NCI-H460 (cell line): ENCODE results near the gene ONECUT1. TPM values are rescaled to one million over a fixed set of nuclear protein-coding genes. Genes with fewer than 3 reads are reported as not detected.
"Not testable (repeated sequence)": the region's sequence is repeated elsewhere in the genome, so short reads cannot be mapped to it uniquely, and the experiment has no call there.

Experiments
- DNase-seq: peaks from one replicate; pipeline ENCODE4 v3.0.0-alpha.2; 2016; ENCODE audit warnings: low read depth; ENCODE audit errors: extremely low read depth
- polyA plus RNA-seq: library from polyadenylated mRNA; depleted of rRNA; stranded (reverse); fragments of >200 nt; gene quantifications from 2 replicates; pipeline ENCODE4 v1.2.3, GENCODE V29; 2014; cell fraction: nucleus; rRNA removed
- total RNA-seq: library from RNA; depleted of rRNA; stranded (reverse); fragments of >200 nt; shearing (Covaris generic); gene quantifications from 2 replicates; pipeline ENCODE4 v1.2.3, GENCODE V29; 2014; rRNA removed

Gene ONECUT1
- 0.61 and 1.1 TPM in 2 replicates for total RNA-seq
- 2.3 TPM in 1 of 2 replicates, not detected in the other for polyA plus RNA-seq

DNA sequence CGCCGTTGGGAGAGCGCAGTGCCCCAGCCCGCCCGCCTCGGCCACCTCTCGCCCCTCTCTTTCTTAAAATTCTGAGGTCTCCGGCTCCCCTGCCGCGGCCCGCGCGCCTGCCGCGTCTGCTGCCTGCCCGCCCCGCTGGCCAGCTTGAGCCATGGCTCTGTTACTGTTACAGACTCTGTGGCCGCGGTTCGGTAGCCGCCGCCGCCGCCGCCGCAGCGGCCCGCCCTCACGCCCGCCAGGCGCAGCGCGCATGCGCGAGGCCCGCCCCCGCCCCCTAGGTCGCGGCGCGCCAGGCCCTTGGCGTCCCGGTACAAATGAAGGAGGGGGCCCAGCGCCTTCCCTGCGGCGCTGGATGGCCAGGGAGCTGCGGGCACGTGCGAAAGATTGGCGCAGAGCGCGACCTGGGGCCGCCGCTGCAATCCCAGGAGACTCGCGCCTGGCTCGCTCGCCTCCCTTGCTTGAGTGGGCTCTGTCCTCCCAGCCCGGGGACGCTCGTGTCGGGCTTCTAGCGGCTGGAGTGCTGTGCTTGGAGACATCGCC, at the start of gene ONECUT1:
Gene ONECUT1, minus strand, starts transcription at position 168 of the 540 bp plus-strand sequence. CDS start 452 bp downstream, outside the sequence.
- peak; percentile 67 for DNase-seq

- no peak for DNase-seq
Observed at GRCh38 chr15:52834379-52834778, 44.2 kb upstream of the ONECUT1 start.

GRCh38 chr15:52824169-52824942, 34.2 kb upstream of the ONECUT1 start:
- not testable (repeated sequence) for DNase-seq

DNA sequence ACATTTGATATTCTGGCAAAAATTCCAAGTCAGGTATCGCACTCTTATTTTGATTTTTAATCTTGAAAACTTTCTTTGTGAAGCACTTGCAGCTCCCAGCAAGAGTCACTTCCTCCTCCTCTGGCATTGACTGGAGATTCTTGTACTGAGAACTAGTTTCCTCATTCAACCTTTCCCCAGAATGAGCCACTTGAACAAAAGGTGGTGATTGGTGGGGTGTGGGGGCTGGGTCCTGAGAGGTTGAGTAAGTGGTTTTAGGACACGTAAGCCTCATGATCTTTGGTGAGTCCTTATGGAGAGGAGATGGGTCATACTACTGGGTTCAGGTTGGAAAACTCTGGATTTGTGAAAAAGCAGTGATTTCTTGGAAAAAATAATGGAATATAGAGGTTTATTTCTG, 32.3 kb upstream of the ONECUT1 start:
- DNase-seq: no peak

- no peak for DNase-seq
Observed at GRCh38 chr15:52819253-52819652, 29.1 kb upstream of the ONECUT1 start.

DNA sequence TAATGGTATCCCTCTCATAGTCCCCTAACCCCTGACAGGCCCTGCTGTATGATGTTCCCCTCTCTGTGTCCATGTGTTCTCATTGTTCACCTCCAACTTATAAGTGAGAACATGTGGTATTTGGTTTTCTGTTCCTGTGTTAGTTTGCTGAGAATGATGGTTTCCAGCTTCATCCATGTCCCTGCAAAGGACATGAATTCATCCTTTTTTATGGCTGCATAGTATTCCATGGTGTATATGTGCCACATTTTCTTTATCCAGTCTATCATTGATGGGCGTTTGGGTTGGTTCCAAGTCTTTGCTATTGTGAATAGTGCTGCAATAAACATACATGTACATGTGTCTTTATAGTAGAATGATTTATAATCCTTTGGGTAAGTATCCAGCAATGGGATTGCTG, 25.8 kb upstream of the ONECUT1 start:
- not testable (repeated sequence) for DNase-seq

DNA sequence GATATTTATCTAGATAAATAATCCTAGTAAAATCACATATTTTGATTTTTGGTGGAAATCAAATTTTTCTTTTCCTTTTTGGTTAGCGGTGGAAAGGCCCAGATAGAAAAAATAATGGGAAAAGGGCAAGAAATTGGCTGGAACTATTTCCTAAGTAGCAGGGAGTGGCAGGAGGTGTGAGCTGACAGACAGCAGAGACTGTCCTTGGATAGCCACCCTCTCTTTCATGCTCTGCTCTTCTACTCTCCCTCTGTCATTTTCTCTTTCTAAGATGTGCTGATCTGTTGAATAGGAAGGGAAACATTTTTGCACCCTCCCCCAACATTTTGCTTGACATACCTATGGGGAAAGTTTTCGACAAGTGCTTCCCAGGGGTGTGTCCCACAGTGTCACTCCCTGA, 18.9 kb upstream of the ONECUT1 start:
- no peak for DNase-seq

DNA sequence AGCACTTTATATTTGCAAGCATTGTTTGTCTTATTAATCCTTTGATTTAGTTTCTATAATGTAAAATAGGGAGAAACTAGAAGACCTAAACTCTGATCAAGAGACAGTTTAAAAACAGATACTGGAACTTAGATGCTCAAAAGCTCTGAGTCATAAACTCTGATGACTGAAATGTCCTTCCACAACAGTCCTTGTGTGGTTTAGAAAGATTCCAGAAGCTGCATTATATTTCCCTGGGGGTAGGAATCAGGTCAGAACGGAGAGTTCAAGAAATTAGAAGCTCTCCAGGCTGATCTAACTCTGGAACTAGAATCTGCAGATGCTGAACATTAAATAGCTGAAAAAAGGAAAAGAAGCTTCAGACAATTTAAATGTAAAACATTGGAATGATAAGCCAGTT, 18.3 kb upstream of the ONECUT1 start:
- DNase-seq: no peak

- DNase-seq: no peak
Observed at GRCh38 chr15:52806284-52806655, 16.1 kb upstream of the ONECUT1 start.

GRCh38 chr15:52805351-52806283, 15.5 kb upstream of the ONECUT1 start:
- no peak for DNase-seq

- no peak for DNase-seq
Observed at GRCh38 chr15:52804526-52805081, 14.5 kb upstream of the ONECUT1 start.

- no peak for DNase-seq
Observed at GRCh38 chr15:52803467-52804306, 13.6 kb upstream of the ONECUT1 start.

GRCh38 chr15:52803108-52803466, 13.0 kb upstream of the ONECUT1 start:
- no peak for DNase-seq

GRCh38 chr15:52802110-52802509, 12.0 kb upstream of the ONECUT1 start:
- DNase-seq: no peak

- DNase-seq: no peak
Observed at GRCh38 chr15:52801748-52802085, 11.6 kb upstream of the ONECUT1 start.

- DNase-seq: no peak
Observed at GRCh38 chr15:52800828-52801747, 11.0 kb upstream of the ONECUT1 start.

GRCh38 chr15:52799145-52799811, 9.1 kb upstream of the ONECUT1 start:
- DNase-seq: no peak

DNA sequence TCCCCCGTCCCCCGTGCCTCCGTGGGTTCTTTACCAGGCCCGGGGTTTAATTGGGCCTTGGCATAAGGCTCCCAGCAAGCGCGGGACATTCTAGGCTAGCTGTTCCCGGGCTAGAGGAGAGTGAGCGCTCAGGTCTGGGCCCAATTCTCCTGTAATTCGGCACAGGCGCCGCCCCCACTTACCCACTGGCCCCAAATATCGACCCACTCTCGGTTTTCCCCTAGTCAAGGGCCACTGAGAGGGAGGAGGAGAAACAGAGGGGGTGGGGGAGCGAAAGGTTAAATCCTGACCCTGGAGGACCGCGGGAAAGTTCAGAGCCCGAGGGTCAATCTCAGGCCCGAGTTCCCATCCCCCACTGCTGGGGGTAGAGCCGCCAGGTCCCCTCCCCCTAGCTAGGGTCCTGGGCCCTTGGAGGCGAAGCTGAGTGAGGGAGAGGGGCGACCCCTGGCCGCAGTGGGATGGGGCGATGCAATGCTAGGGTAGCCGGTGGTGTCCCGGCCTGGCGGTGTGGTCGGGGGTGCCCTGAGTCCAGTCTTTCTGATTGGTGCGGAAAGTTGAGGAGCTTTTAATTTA, 8.5 kb upstream of the ONECUT1 start:
- no peak for DNase-seq
